Measurements from ENCODE around the gene STXBP5. TPM values are rescaled to one million over a fixed set of nuclear protein-coding genes. Genes with fewer than 3 reads are reported as not detected.

STXBP5 gene
- total and polyA plus RNA-seq, 9 of the 15 experiments (the other 6 are each of a cell fraction or from before 2014, with no cell fraction given): 23.3 to 172 (median 71.5) TPM

- TF ChIP-seq CUX1 (CRISPR knock-in tag; IDR thresholded peaks at IDR 0.05) (no peak), ZNF217 (CRISPR knock-in tag; IDR thresholded peaks at IDR 0.05) (no peak), CBFA2T2 (conservative IDR thresholded peaks at IDR 0.05) (no peak), C11orf30 (IDR thresholded peaks at IDR 0.05; ENCODE audit: low read depth) (no peak), ZFP1 (CRISPR knock-in tag; IDR thresholded peaks at IDR 0.05) (no peak), ZBTB1 (CRISPR knock-in tag; IDR thresholded peaks at IDR 0.05; ENCODE audit: borderline replicate concordance, low read depth) (peak; percentile 26; the same call in 1 of the 2 replicates), SP2 (IDR thresholded peaks at IDR 0.05; ENCODE audit: extremely low read depth, low read depth, low read length, poor library complexity, severe bottlenecking) (no peak), ZBTB2 (IDR thresholded peaks at IDR 0.05) (0 out of 2 replicates have a peak, but pooled peaks have one; percentile 36), ILK (tag; IDR thresholded peaks at IDR 0.05; ENCODE audit: borderline replicate concordance, low read depth) (no peak), FUS (optimal IDR thresholded peaks at IDR 0.05; ENCODE audit: low read depth, low read length) (peak; percentile 9), ZNF766 (CRISPR knock-in tag; conservative IDR thresholded peaks at IDR 0.05) (no peak), FOXA3 (CRISPR knock-in tag; conservative IDR thresholded peaks at IDR 0.05 in 1 of 2, IDR thresholded peaks at IDR 0.05 in 1 of 2) (0 out of 4 replicates have a peak, but pooled peaks of 1 of the 2 experiments have one; percentile 23), RBM34 (IDR thresholded peaks at IDR 0.05; ENCODE audit: borderline replicate concordance, insufficient read depth, low read length) (no peak), ZNF239 (CRISPR knock-in tag; IDR thresholded peaks at IDR 0.05) (no peak), ETV1 (tag; conservative IDR thresholded peaks at IDR 0.05; ENCODE audit: low read depth) (peak; percentile 80), FOXJ2 (tag; IDR thresholded peaks at IDR 0.05) (no peak), POLR2A (conservative IDR thresholded peaks at IDR 0.05) (peak; percentile 62), SUPT5H (IDR thresholded peaks at IDR 0.05) (peak; percentile 68), PTBP1 (IDR thresholded peaks at IDR 0.05; ENCODE audit: low read depth, low read length) (0 out of 2 replicates have a peak, but pooled peaks have one; percentile 67), ZNF445 (CRISPR knock-in tag; IDR thresholded peaks at IDR 0.05; ENCODE audit: low read depth) (no peak), TRIM28 (IDR thresholded peaks at IDR 0.05) (no peak)
- TF ChIP-seq, protein P1, sequence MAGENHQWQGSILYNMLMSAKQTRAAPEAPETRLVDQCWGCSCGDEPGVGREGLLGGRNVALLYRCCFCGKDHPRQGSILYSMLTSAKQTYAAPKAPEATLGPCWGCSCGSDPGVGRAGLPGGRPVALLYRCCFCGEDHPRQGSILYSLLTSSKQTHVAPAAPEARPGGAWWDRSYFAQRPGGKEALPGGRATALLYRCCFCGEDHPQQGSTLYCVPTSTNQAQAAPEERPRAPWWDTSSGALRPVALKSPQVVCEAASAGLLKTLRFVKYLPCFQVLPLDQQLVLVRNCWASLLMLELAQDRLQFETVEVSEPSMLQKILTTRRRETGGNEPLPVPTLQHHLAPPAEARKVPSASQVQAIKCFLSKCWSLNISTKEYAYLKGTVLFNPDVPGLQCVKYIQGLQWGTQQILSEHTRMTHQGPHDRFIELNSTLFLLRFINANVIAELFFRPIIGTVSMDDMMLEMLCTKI (IDR thresholded peaks at IDR 0.05; ENCODE audit: partially characterized antibody): no peak
Observed at GRCh38 chr6:147204060-147204785, at the start of gene STXBP5 (continued).

Measured in K562 (cell line).